Astrocyte (in vitro differentiated cells and primary cell): ENCODE results near the gene GPC3.

Experiments used
- EZH2 ChIP-seq: IDR thresholded peaks from 2 replicates; pipeline ENCODE4 v1.6.1; 2012; ENCODE audit warnings: mild to moderate bottlenecking, low read length, inconsistent platforms; ENCODE audit not compliant: insufficient read depth
- TF ChIP-seq, protein P1 (sequence below): IDR thresholded peaks from 2 replicates; pipeline ENCODE4 v1.5.1; 2011; ENCODE audit warnings: low read depth, mild to moderate bottlenecking, inconsistent platforms, low read length, moderate library complexity; ENCODE audit not compliant: insufficient read depth

GRCh38 chrX:133607419-133608348 lies 377.7 kb downstream of the GPC3 start:
- TF ChIP-seq EZH2: no peak
- TF ChIP-seq, protein P1, sequence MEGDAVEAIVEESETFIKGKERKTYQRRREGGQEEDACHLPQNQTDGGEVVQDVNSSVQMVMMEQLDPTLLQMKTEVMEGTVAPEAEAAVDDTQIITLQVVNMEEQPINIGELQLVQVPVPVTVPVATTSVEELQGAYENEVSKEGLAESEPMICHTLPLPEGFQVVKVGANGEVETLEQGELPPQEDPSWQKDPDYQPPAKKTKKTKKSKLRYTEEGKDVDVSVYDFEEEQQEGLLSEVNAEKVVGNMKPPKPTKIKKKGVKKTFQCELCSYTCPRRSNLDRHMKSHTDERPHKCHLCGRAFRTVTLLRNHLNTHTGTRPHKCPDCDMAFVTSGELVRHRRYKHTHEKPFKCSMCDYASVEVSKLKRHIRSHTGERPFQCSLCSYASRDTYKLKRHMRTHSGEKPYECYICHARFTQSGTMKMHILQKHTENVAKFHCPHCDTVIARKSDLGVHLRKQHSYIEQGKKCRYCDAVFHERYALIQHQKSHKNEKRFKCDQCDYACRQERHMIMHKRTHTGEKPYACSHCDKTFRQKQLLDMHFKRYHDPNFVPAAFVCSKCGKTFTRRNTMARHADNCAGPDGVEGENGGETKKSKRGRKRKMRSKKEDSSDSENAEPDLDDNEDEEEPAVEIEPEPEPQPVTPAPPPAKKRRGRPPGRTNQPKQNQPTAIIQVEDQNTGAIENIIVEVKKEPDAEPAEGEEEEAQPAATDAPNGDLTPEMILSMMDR: no peak
